ENCODE results near the gene TBX4.

Gene TBX4

GRCh38 chr17:61496957-61497653, 44.9 kb downstream of the TBX4 start:
- H3K4me1 ChIP-seq (ENCODE audit: insufficient read depth, low read length, poor library complexity, severe bottlenecking) = peaks cover 8% of the 10 kb centered on the region
- no peak overlapping the region for H3K4me2 ChIP-seq (ENCODE audit: low read depth, low read length, poor library complexity, severe bottlenecking)
- H4K20me1 ChIP-seq (ENCODE audit: insufficient read depth, low read length, poor library complexity, severe bottlenecking) = no peaks in the 10 kb centered on the region
- H3K4me3 ChIP-seq (ENCODE audit: low read length, poor library complexity, severe bottlenecking) = no peak overlapping the region
- H2AFZ ChIP-seq (ENCODE audit: low read length) = no peak overlapping the region
- no peaks in the 10 kb centered on the region for H3K27me3 ChIP-seq (ENCODE audit: insufficient read depth, low read length, poor library complexity, severe bottlenecking)
- no peaks in the 10 kb centered on the region for H3K36me3 ChIP-seq (ENCODE audit: insufficient read depth, low read length)
- H3K79me2 ChIP-seq (ENCODE audit: insufficient read depth, low read length) = no peaks in the 10 kb centered on the region
- no peaks in the 10 kb centered on the region for H3K9me2 ChIP-seq (replicated peaks; ENCODE audit: low read depth, low read length)
- H3K9me3 ChIP-seq (ENCODE audit: insufficient read depth, low read depth, low read length) = no peaks in the 10 kb centered on the region
- no peaks in the 10 kb centered on the region for H3F3A ChIP-seq (ENCODE audit: low read depth)
- no peak overlapping the region for H3K9ac ChIP-seq (ENCODE audit: low read depth, low read length, poor library complexity, severe bottlenecking)
- TF ChIP-seq CTCF (conservative IDR thresholded peaks at IDR 0.05; ENCODE audit: low read length) (no peak), EZH2phosphoT487 (IDR thresholded peaks at IDR 0.05; ENCODE audit: borderline replicate concordance) (no peak)

- Histone ChIP-seq H3F3A (ENCODE audit: low read depth) (no peaks in the 10 kb centered on the region), H3K4me1 (ENCODE audit: insufficient read depth, low read length, poor library complexity, severe bottlenecking) (no peaks in the 10 kb centered on the region), H3K9ac (ENCODE audit: low read depth, low read length, poor library complexity, severe bottlenecking) (no peak overlapping the region), H3K27me3 (ENCODE audit: insufficient read depth, low read length, poor library complexity, severe bottlenecking) (no peaks in the 10 kb centered on the region), H2AFZ (ENCODE audit: low read length) (peak overlapping the region; percentile 60; the same call in 1 of the 2 replicates), H3K9me3 (ENCODE audit: insufficient read depth, low read depth, low read length) (no peaks in the 10 kb centered on the region), H3K36me3 (ENCODE audit: insufficient read depth, low read length) (no peaks in the 10 kb centered on the region), H3K4me2 (ENCODE audit: low read depth, low read length, poor library complexity, severe bottlenecking) (no peak overlapping the region), H3K9me2 (replicated peaks; ENCODE audit: low read depth, low read length) (no peaks in the 10 kb centered on the region), H4K20me1 (ENCODE audit: insufficient read depth, low read length, poor library complexity, severe bottlenecking) (no peaks in the 10 kb centered on the region), H3K79me2 (ENCODE audit: insufficient read depth, low read length) (no peaks in the 10 kb centered on the region), H3K4me3 (ENCODE audit: low read length, poor library complexity, severe bottlenecking) (no peak overlapping the region)
- no peak for TF ChIP-seq CTCF (conservative IDR thresholded peaks at IDR 0.05; ENCODE audit: low read length)
Observed at GRCh38 chr17:61498042-61498994, 46.1 kb downstream of the TBX4 start.

DNA sequence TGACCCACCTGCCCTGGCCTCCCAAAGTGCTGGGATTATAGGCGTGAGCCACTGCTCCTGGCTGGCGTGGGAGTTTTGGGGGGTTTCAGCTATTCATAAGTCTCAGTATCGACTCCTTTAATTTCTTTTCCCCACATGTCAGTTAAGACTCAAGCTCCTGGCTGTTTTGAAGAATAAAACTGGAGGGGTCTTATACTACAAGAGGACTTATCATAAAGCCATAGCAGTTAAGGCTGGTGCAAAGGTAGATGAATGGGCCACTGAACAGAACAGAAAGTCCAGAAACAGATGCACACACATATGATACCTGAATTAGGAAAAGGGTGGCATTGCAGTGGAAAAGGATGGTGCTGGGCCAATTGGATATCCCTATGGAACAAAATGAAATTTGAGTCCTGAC, 47.4 kb downstream of the TBX4 start:
- no peak overlapping the region for H3K4me3 ChIP-seq (ENCODE audit: low read length, poor library complexity, severe bottlenecking)
- no peaks in the 10 kb centered on the region for H3F3A ChIP-seq (ENCODE audit: low read depth)
- H3K36me3 ChIP-seq (ENCODE audit: insufficient read depth, low read length) = no peaks in the 10 kb centered on the region
- no peaks in the 10 kb centered on the region for H3K9me2 ChIP-seq (replicated peaks; ENCODE audit: low read depth, low read length)
- H3K4me2 ChIP-seq (ENCODE audit: low read depth, low read length, poor library complexity, severe bottlenecking) = no peak overlapping the region
- no peaks in the 10 kb centered on the region for H3K4me1 ChIP-seq (ENCODE audit: insufficient read depth, low read length, poor library complexity, severe bottlenecking)
- TF ChIP-seq CTCF (conservative IDR thresholded peaks at IDR 0.05; ENCODE audit: low read length) (no peak), EZH2phosphoT487 (IDR thresholded peaks at IDR 0.05; ENCODE audit: borderline replicate concordance) (no peak)
- no peak overlapping the region for H2AFZ ChIP-seq (ENCODE audit: low read length)
- H4K20me1 ChIP-seq (ENCODE audit: insufficient read depth, low read length, poor library complexity, severe bottlenecking) = no peaks in the 10 kb centered on the region
- no peaks in the 10 kb centered on the region for H3K79me2 ChIP-seq (ENCODE audit: insufficient read depth, low read length)
- H3K9ac ChIP-seq (ENCODE audit: low read depth, low read length, poor library complexity, severe bottlenecking) = no peak overlapping the region
- no peaks in the 10 kb centered on the region for H3K27me3 ChIP-seq (ENCODE audit: insufficient read depth, low read length, poor library complexity, severe bottlenecking)
- no peaks in the 10 kb centered on the region for H3K9me3 ChIP-seq (ENCODE audit: insufficient read depth, low read depth, low read length)
